Stimulated activated CD8-positive, alpha-beta memory T cell treated with anti-CD3 and anti-CD28 coated beads, Interleukin-7, amount 100 ng/mL, for 48 hours (primary cell): ENCODE data around the gene CFAP210.
"Not testable (repeated sequence)": the region's sequence is repeated elsewhere in the genome, so short reads cannot be mapped to it uniquely, and the experiment has no call there.

Experiments used
- DNase-seq, 2 donors: peaks; one replicate each; pipeline ENCODE4 v3.0.0-alpha.2; 2020; ENCODE audit warnings: low read depth in 1 of 2; ENCODE audit errors: extremely low read depth in 1 of 2

The CFAP210 gene

DNA sequence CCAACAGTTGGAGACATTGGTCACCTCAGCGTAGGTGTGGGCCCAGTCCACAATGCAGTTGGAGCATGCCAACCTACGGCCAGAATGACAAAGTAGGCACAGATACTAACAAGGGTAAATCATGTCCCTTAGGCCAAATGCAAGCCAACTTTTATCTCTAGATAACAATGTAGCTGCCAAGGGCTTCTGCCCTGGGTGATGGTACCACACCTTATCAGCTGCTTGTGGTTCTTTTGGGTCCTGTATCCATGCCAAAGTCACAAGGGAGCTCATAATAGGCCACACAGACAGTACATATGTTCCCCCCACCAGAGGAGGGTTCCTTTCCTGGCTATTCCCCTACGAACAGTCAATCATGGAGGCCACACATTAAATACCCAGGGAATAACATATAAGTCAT, 19.1 kb upstream of the CFAP210 start:
- no peak for DNase-seq

DNA sequence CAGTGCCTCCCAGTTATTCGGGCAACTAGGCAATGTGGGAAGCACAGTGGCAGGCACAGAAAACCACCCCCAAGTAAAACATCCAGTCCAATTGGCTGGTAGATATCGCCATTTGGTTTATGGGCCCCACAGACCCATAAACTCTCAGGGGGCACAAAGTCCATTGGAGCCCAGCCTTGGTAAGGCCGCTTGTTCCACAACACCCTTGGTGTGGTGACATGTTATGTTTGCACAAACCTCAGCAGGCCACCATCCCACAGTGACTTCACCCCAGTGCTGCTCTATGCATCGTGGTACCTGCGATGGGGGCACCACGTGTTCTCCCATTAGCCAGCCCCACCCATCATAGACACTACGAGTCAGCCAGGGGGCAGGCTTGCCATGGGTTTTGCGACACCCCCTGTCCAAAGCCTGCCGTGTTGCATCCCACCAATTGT, 18.6 kb upstream of the CFAP210 start:
- no peak for DNase-seq

- no peak for DNase-seq
Observed at GRCh38 chr2:169711751-169712509, 17.7 kb upstream of the CFAP210 start.

GRCh38 chr2:169709981-169710380, 15.8 kb upstream of the CFAP210 start:
- DNase-seq = no peak

DNA sequence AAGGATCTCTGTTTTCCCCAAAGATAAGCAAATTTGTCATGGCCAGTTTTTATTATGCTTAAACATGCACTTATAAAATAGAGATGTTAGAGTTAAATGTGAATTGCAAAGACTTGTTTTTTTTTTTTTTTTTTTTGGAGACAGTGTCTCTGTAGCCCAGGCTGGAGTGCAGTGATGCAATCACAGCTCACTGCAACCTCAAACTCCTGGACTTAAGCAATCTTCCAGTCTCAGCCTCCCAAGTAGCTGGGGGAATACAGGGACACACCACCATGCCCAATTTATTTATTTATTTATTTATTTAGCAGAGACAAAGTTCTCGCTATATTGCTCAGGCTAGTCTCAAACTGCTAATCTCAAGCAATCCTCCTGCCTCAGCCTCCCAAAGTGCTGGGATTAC, 15.1 kb upstream of the CFAP210 start:
- no peak for DNase-seq

- no peak for DNase-seq
Observed at GRCh38 chr2:169707626-169708025, 13.4 kb upstream of the CFAP210 start.

DNA sequence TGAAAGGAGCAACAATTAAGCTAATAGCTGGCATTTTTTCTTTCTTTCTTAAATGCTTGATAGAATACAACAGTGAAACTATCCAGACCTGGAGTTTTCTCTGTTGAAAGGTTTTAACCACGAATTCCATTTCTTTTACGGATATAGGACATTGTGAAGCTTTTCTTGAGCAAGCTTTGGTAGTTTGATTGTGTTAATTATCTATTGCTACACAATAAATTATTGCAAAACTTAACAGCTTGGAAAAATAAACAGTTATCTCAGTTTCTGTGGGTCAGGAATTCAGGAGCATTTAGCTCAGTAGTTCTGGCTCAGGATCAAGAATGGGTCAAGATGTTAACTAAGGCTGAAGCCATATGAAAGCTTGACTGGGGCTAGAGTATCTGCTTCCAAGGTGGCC, 11.7 kb upstream of the CFAP210 start:
- DNase-seq = no peak

- DNase-seq = no peak
Observed at GRCh38 chr2:169704160-169704708, 10.0 kb upstream of the CFAP210 start.

- no peak for DNase-seq
Observed at GRCh38 chr2:169702996-169703395, 8.8 kb upstream of the CFAP210 start.

- DNase-seq = not testable (repeated sequence)
Observed at GRCh38 chr2:169699173-169699572, 5.0 kb upstream of the CFAP210 start.

DNA sequence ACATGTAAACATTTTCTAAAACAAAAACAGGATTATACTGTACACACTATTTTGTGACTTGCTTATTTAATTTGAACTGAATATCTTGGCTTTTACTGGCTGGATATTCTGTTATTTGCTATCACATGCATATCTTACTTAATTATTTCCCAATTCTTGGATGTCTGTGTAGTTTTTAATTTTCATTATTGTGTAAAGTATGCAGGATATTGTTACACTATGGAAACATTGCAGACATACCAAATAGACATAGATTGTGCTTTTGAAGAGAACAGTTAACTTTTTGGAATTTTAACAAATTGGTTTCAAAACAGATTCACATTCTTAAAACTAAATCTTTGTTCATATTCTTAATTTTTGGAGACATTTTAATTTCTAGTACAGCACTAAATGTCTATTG, 2.2 kb upstream of the CFAP210 start:
- no peak for DNase-seq

GRCh38 chr2:169694894-169695260, 672 bp upstream of the CFAP210 start:
- no peak for DNase-seq

GRCh38 chr2:169693360-169693759, 845 bp downstream of the CFAP210 start:
- no peak for DNase-seq

DNA sequence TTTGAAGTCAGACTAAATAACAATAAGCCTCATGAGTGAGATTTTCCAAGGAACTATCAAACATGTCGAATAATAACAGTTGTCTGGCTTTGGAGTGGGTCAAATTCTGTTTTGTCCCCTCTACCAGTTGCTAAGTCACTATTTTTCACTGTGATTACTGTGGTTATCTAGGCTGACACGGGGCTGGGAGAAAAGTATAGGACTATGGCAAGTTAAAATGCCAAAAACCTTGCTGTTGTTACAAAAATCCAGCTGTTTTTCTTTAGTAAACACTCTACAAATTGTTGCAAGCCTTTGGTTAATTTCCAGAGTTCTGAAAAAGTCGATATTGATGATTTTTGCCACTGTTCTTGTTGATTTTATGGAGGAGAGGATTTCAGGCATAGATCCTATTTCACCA, 1.5 kb downstream of the CFAP210 start:
- no peak for DNase-seq

DNA sequence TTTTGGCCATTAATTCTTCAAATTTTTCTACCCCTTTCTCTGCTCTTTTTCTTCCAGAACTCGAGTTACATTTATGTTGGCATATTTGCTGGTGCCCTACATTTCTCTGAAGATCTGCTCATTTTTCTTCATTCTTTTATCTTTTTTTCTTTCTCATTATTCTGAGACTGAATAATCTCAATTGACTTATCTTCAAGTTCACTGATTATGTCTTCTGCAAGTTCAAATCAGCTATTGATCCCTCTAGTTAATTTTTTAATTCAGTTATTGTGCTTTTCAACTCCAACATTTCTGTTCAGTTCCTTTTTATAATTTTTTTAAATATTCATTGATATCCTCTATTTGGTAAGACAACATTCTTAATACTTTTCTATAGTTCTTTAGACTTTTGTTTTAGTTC, 3.2 kb downstream of the CFAP210 start:
- DNase-seq = no peak

DNA sequence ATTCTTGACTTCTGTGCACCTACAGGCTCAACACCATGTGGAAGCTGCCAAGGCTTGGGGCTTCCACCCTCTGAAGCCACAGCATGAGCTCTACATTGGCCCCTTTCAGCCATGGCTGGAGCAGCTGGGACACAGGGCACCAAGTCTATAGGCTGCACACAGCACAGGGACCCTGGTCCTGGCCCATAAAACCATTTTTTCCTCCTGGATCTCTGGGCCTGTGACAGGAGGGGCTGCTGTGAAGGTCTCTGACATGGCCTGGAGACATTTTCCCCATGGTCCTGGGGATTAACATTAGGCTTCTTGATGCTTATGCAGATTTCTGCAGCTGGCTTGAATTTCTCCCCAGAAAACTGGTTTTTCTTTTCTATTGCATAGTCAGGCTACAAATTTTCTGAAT, 6.3 kb downstream of the CFAP210 start:
- not testable (repeated sequence) for DNase-seq

DNA sequence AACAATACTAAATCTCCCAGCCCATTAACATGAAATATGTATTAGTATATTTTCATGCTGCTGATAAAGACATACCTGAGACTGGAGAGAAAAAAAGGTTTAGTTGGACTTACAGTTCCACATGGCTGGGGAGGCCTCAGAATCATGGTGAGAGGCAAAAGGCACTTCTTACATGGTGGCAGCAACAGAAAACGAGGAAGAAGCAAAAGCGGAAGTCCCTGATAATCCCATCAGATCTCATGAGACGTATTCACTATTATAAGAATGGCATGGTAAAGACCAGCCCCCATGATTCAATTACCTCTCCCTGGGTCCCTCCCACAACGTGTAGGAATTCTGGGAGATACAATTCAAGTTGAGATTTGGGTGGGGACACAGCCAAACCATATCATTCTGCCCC, 7.4 kb downstream of the CFAP210 start:
- DNase-seq = not testable (repeated sequence)

DNA sequence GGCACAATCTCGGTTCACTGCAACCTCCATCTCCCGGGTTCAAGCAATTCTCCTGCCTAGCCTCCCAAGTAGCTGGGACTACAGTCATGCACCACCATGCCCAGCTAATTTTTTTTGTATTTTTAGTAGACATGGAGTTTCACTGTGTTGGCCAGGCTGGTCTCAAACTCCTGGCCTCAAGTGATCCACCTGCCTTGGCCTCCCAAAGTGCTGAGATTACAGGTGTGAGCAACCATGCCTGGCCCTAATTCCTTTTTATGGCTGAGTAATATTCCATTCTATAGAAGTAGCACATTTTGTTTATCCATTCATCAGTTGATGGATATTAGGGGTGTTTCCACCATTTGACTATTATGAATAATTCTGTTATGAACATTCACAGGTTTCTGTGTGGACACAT, 9.5 kb downstream of the CFAP210 start:
- DNase-seq = not testable (repeated sequence)

DNA sequence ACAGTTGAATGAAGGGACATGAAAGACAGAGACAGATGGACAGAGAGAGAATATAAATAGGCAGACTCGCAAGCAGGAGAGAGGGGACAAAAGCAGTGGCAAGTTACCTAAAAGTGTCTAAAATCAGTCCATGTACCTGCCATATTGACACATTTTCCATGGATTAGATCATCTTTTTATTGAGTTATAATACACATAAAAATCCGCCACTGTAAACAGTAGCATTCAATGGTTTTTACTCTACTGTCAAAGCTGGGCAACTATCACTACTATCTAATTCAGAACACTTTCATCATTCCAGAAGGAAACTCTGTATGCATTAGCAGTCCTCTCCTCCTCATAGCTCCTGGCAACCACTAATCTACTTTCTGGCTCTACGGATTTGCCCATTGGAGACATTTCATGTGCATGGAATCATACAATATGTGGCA, 10.1 kb downstream of the CFAP210 start:
- DNase-seq = no peak

DNA sequence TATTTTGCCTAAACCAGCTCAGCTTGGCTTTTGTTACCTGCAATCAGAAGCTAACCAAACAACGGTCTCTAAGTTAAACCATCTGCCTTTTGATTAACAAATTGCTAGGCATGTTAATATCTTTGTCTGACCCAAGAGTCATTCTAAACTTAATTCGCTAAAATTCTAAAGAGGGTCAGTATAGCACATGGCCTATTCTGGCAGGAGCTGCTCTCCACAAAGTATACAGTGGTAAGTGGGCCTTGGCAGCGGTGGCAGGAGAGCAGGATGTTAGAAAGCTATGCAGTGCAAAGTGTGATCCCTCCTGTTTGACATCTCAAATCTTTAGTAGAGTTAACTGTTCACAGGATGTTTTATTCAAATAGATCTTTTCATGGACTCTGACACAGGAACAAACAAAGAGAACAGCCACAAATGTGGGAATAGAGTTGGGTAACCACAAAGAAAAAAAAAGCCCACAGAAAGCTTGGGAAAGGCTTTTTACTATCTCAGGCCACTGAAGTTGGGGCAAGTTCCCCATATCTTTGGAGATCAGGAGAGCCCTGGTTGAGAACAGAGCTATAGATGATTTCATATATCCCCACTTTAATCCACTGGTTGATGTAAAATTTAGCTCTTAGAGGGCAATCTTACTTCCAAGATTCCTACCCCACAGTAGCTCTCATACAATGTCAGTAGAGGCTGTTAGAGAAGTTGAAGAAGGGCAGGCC, 10.6 kb downstream of the CFAP210 start:
- no peak for DNase-seq

DNA sequence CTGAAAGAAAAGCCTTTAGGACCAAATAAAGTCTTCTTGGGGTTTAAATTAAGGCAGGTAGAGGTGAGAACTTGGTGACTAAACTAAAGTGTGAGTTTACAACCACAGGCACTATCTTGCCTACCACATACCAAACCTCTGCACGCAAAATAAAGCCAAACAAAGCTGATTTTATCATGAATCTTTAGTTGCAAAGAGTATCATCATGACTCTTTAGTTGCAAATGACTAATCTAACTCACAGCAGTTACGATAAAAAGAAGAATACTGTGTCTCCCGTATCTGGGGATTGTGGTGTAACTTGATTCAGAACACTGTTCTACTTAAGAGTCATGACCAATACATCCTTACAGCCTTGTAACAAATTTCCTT, 11.2 kb downstream of the CFAP210 start:
- DNase-seq = no peak

DNA sequence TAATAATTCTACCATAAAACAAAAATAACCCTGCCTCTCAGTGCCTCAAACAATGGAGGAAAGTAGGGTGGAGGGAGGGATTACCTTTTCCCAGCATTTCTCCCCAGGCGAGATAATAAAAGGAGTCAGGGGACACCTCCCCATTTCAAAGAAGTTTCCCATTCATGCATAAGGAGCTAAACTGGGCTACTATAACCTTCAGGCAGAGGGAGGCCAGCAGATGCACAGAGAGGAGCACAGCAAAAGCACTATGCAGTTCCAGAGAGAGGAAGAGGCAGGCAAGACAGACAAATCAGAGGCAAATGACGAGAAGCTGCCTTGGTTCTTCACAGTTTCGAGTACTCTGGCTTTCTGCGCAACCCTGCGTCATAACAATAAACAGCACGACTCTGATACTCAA, 17.4 kb downstream of the CFAP210 start:
- no peak for DNase-seq
